GM19023 (cell line): ENCODE results near the gene LYPD5.
"Not testable (repeated sequence)": the region's sequence is repeated elsewhere in the genome, so short reads cannot be mapped to it uniquely, and the experiment has no call there.

Source experiments
- ATAC-seq: cut with Tn5 transposase; IDR thresholded peaks from one replicate; pipeline ENCODE4 v1.9.1; 2021; ENCODE audit warnings: mild to moderate bottlenecking, moderate library complexity; ENCODE audit not compliant: unreplicated experiment

Gene LYPD5

DNA sequence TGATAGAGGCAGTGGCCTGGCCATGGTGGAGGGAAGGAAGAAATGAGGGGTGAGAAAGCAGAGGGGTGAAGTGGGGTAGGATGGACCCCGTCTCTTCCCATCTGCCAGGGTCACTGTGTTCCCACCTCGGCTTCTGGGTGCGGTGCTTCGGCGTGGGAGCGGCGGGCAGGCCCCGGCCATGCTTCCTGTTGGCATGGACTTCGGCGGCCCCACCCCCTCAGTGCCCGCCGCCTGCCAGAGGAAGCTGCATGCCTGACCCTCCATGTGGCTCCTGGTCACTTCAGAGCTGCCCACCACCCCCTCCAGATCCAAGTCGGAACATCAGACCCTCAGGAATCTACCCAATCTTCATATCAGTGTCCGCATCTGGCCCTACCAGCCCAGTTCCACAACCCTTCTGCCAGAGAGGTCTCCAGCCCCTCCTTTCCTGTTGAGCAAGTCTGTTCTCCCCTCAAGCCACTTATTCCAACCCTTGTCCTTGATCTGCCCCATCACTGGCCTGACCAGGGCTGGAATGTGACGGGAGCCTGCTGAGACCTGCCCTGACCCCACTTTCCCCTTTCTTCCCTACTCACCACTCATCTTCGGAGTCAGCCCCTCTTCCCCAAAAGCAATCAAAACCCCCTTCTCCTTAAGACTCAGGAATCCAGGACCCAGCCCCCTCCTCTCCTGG, 23.0 kb downstream of the LYPD5 start:
- no peak for ATAC-seq

DNA sequence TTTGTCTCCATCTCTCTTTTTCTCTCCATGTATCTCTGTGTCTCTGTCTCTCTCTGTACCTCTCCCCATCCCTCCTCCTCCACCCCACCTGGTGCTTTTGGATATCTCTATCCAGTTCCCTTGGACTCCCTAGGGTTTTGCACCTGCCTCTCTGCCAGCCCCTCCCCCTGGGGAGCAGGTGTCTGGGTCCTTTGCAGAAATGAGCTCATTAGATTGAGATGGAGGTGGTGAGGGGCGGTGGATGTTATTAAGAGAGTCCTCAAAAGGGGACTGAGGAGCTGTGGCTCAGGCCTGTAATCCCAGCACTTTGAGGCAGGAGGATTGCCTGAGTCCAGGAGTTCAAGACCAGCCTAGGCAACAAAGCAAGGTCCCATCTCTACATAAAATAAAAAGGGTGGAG, 23.6 kb downstream of the LYPD5 start:
- no peak for ATAC-seq

DNA sequence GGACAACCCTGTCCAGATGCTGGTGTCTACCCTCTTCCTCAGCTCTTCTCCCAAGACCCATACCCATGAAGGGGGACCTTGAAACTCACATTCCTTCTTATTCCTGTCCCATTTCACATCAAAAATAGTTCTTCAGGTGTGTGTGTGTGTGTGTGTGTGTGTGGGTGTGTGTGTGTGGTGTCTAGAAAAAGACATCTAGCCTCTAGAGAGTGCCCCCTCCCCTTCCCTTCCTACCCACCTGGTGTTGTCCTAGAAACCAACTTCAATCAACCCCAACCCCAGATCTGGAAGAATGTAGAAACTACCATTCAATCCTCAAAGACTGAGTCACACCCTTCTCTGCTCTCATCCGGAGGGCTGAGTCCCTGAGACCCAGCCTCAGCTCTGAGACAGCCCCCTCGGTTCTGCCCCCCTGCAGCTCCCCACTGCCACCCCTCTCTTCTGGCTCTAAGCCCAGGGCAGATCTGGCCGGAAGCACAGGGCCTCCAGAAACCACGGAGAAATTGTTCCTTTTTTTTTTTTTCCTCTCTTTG, 25.0 kb downstream of the LYPD5 start:
- no peak for ATAC-seq

DNA sequence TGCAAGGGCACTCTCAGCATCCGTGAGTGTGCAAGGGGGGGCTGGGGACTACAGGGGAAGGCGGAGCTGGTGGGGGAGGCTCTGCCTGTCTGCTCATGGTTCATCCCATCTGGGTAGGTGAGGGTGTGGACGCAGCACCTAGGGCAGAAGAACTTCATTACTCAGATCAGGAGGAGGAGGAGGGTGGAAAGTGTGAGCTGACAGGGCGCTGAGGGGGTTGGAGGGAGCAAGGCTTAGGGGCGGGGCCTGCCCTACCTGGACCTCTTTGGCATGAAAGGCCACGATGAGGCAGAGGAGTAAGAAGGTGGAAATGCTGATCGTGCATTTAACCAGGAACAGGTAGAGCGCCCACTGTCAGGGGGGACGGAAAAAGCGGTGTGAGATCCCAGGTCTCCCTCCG, 26.0 kb downstream of the LYPD5 start:
- ATAC-seq, result no peak

DNA sequence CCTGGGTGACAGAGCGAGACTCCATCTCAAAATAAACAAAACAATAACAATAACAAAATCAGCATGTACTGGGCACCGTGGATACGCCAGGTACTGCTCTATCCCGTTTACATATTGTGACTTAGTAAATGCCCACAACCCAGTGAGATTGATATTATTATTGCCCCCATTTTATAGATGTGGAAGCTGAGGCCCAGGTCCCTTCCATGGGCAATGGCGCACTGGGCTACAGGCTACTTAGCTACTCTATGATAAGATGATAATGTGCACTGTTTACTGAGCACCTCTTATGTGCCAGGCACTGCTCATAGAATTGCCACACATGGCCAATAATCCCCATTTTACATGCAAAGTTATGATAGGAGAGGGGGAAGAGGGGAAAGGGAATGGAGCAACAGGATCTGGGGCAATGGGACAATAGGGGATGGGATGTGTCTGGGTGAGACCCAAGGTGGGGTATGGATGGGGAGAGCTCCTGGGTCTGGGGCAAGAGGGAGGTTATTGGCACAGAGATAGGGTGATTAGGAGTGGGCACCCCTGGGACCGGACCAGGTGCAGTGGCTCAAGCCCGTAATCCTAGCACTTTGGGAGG, 26.9 kb downstream of the LYPD5 start:
- no peak for ATAC-seq

DNA sequence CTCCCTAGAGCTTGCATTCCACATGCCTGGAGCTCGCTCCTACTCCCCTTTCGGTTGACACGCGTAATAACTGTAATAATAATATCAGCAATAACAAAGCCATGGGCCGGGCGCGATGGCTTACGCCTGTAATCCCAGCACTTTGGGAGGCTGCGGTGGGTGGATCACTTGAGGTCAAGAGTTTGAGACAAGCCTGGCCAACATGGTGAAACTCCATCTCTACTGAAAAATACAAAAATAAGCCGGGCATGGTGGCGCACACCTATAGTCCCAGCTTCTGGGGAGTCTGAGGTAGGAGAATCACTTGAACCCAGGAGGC, 27.3 kb downstream of the LYPD5 start:
- not testable (repeated sequence) for ATAC-seq

DNA sequence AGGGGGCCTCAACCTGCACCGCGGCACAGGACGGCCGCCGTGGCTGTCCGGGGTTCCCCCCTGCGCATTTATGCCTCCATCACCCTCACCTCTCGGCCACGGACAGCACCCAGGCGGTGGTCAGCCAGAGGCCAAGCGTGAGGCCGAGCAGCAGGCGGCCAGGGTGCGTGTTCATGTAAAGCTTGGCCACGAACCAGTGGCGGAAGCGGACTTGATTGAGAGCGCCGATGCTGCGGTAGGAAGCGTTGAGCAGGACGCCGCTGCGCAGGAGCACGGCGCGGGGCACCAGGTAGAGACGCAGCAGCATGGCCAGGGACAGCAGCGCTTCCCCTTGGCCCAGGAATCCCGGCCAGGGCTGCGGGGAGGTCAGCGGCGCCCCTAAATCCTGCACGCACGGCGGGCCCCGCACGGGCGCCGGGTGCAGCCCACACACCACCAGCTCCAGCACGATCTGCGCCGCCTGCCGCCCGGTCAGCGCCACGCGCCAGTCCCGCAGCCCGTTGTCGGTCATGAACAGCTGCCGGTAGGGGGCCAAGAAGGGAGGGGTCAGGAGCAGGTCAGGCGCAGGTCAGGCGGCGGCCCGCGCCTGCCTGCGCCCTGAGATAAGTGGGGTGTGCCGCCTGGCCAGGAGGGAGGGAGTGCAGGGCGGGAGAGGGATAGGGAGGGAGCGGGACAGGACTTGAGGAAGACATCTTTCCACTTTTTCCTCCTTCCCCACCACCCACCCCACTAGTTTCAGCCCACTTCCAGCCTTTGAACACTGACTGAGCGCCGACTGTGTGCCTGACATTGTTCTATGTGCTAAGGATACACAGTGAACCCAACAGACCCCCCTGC, 27.9 kb downstream of the LYPD5 start:
- no peak for ATAC-seq

DNA sequence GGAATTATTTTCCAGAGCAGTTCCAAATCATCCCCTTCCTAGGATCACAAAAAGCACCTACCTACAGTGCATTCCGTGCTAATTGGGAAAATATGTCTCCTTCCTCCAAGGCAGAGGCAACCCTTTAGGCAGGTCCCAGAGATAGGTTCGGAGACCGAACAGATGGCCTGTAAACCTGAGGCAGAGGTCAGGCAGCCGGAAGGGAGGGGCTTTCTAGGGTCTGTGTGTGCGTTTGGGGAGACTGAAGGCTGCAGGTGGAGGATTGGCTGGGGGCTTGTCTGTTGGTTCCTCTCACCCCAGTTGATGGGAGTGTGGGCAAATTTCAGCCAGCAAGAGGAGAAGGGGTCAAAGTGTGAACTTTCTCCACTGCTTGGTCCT, 28.5 kb downstream of the LYPD5 start:
- ATAC-seq, result no peak

DNA sequence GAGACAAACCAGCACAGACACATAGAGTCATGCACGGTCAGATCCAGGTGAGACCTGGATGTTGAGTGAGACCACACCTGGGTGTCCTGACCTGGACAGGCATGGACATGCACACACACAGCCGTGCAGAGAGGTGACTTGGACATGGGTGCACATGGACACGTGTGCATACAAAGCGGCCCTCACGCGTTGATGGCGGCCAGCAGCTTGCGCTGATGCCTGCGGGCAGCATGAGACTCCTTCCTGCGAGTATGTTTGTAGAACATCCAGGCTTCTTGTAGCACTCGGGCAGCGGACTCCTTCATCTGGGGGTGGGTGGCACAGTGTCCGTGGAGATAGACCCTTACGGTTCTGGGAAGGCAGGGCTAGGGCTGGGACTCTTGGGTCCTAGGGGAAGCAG, 33.0 kb downstream of the LYPD5 start:
- no peak for ATAC-seq

DNA sequence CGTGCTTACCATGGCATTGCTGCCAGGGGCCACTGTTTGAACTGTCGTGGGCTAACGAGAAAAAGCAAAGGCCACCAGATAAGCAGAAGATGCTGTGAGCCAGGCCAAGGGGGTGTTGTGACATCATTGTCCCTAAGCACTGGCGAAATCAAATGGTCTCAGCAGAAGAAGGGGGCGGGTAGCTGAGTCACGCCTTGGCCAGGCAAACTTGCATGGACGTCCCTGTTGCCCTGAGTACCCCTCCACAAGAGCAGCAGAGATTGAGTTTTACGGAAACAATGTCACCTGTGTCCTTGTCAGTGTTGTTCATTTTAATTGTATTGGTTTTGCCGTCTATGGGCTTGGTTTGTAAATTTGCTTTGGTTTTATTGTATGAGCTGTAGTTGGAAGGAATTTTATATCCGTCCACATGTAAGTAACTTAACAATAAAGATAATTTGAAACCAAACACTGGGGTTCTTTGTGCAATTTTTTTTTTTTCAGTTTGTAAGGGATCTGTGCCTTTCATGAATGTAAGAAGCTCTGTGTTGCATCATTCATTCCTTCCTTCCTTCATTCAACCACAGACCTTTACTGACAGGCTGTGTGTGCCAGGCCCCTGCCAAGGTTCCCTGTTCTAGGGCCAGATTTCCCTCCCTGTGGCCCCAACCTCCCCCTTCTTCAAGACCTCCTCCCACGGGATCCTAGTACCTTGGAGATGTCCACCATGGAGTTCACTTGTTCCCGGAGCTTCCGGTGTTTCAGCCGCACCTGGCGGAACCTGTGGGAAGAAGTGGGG, 33.8 kb downstream of the LYPD5 start:
- ATAC-seq, result no peak

DNA sequence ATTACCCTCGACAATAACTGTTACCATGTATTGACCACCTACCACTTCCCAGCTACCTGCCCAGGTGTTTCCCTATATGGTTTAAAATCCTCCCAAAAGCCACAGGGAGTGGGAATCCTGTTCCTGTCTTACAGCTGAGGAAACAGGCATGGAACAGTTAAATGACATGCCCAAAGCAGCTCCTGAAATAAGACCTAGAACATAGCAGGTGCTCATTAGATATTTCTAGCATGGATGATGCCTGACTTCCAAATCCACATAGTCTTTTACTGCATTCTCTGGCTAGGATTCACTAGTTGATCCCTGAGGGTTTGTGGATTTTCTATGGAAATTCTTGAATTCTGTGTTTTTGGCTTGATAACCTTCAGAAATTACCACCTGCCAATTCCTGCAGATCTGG, 34.4 kb downstream of the LYPD5 start:
- no peak for ATAC-seq

DNA sequence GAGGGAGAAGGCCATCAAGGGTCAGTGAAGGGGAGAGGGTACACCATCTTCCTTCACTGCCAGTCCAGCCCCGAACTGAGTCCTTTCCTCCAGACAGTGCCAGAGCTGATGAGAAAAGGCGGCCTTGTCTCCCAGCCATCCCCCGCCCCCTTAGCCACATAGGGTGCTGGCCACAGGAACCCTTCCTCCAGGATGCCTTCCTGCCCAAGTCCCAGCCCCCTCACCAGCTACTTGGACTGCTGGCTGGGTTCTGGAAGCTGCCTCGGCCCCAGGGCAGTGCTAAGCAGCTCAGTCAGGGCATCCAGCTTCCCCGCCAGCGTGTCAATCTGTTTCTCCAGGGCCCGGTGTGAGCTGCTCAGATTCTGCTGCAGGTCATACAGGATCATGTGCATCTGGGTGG, 34.9 kb downstream of the LYPD5 start:
- ATAC-seq, result no peak

DNA sequence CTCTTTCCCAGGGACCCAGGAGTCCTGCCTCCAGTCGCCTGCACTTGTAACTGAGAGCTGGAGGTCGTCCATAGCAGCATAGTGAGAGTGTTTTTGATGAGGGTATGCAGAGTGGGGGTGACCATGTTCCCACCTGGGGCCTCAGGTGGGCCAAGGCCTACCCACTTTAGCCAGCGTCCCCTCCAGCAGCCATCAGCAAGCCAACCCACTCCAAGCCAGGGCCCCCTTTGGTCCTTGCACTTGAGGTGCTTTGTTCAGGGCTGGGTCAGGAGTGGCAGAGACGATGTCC, 35.5 kb downstream of the LYPD5 start:
- no peak for ATAC-seq

DNA sequence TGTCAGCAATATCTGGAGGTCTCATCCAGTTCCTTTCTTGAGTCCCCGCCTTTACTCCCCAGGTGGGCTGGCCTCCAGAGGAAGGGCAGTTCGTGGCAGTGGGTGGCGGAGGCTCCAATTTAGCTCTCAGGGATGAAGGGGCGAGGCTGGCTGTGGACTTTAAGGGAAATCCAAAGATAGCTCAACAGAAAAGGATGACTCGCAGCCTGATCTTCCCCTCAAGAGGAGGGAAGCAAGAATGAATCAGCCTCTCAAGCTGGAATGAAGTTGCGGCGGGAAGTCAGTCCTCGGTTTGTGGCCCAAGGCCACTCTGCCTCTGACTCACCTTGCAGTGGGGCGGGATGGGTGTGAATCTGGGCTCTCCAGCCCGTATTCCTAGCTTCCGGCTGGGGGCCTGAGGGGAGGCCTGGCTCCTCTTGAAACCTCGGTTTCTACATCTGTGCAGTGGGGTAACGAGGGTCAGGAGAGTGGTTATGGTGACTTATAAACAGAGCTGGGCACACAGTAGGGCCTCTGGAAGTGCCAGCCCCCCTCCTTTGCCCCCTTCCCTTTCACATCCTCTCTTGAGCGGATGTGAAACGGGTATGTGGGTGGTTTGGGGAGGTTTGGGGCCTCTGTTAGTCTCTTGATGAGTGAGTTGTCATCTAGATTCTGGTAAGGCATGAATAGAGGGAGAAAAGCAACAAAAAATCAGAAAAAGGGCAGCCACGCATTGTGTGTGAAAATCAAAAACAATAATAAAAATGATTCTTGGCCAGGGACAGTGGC, 37.0 kb downstream of the LYPD5 start:
- ATAC-seq, result peak; percentile 49

DNA sequence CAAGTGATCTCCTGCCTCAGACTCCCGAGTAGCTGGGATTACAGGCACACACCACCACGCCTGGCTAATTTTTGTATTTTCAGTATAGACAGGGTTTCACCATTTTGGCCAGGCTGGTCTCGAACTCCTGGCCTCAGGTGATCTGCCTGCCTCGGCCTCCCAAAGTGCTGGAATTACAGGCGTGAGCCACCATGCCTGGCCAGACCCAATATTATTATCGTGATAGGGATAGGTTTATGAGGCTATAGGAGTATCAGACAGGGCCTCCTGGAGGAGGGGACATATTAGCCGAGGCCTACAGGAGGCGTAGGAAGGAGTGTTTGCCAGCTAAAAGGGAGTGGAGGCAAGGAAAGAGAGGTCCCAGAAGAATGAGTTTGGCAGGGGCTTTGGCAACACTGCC, 37.6 kb downstream of the LYPD5 start:
- not testable (repeated sequence) for ATAC-seq

DNA sequence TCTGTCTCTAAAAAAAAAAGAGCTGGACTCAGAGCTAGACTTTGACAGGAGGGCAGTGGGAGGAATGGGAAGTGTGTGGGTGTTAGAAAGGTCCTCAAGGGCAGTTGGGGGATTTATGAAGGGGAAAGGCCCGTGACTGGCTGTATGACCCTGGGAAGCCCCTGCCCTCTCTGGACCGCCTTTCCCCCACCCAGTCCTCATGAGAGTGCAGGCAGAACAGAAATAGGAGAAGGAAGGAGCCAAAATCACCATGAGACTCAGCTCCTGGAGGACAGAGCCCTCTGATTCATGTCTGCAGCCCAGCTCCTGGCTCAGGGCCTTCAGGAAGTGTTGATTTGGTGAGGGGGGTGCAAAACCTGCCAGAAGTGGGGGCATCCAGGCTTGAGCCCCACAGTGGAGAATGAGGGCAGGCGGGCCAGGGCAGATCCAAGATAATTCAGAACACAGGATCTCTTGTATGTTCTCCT, 38.7 kb downstream of the LYPD5 start:
- ATAC-seq, result no peak

DNA sequence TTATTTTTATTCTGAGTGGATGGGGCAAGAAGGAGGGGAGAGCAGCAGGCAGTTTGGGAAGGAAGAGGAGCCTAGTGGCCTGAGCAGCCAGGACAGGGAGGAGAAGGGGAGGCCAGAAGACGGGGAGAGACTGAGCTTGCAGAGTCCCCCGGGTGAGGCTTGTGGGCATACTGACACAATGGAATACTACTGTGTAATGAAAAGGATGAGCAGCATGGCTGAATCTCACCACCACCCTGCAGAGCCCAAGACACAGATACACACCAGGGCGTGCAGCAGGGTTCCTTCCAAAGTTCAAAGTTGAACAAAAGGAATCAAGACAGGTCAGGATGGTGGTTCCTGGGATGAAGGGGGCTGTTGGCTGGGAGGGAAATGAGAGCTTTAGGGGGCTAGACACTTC, 39.4 kb downstream of the LYPD5 start:
- ATAC-seq, result no peak

DNA sequence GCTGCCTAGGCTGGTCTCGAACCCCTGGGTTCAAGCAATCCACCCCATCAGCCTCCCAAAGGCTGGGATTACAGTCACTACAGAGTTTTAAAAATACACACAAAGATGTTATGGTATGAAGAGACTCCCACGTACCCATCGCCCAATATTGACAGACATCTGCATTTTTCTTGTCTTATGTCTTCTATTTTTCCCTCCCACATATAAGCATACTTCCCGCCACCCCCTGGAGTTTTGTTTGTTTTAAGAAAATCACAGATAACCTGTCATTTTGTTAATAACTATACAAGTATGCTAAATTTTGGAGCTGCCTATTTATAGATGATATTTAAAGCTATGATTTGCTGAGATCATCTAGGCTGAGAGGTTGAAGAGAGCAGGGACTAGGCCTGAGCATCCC, 41.3 kb downstream of the LYPD5 start:
- ATAC-seq, result no peak

DNA sequence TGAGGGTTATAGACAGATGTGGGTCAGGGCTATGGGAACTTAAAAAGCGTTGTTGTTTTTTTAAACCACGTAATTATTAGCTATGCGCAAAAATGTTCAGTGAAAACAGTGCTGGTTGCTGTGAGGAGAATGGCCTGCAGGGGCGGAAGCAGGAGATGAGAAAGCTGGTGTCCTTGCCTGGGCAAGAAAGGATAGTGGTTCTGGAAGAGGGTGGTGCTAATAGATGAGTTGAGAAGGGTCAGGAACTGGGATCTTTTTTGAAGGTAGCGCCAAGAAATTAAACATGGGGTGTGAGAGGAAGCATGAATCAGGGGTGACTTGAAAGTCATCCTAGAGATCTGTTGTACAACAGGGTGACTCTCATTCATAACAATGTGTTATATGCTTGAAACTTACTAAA, 42.7 kb downstream of the LYPD5 start:
- ATAC-seq, result no peak

DNA sequence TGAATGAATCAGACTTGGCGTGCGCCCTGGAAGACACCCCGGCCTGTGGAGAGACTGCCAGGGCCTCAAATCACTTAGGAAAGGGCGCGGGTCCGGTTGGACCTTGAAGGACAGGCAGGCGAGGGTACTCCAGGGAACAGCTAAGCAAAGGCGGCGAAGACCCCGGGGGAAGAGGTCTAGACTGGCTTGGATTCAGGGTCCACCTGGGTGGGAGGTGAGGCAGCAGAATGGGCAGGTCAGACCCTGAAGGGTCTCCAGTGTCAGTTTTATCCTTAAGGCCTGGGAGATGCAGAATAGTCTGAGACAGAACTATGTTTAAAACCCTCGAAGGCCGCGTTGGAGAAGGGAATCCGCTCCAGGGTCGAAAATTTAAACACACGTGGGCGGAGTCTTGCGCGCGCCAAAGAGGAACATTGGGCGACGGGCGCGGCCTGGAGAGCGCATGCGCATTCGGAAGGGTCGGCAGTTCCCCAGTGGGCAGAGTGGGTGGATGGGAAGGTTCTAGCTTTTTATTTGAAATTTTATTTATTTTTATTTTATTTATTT, 46.9 kb downstream of the LYPD5 start:
- ATAC-seq, result peak; percentile 4
